Left colon (tissue), 2 donors: ENCODE measurements around the gene MAP3K2. TPM values are rescaled to one million over a fixed set of nuclear protein-coding genes. Genes with fewer than 3 reads are reported as not detected.

Source experiments
- ATAC-seq: fragments of 200-7000 bp; cut with Tn5 transposase; one replicate; pipeline ENCODE4 v1.9.1; 2020; ENCODE audit warnings: mild to moderate bottlenecking, moderate library complexity
- DNase-seq, 2 donors: peaks; one replicate each; pipeline ENCODE4 v3.0.0-alpha.2; 2020
- intact Hi-C, 2 donors: fragments of 100-400 bp; cut with DNase I in 1 of 2; cut with micrococcal nuclease in 1 of 2; formaldehyde crosslinking; loops; one replicate each; pipeline versions ENCODE4 v1.11.2 to v1.14.0; 2022; cut with DNase I, micrococcal nuclease
- long read RNA-seq: library from polyadenylated mRNA; unstranded; transcript quantifications from one replicate; pipeline ENCODE4 v2.0.0, GENCODE V29; 2021
- total RNA-seq, 2 donors: library from RNA; stranded (reverse); fragmentation: NEBNext Ultra II Directional; extraction: Animal tissue kit (Norgen Biotek cat#: 25700); gene quantifications; one replicate each; pipeline ENCODE4 v1.2.1, GENCODE V29; 2021
- donor health status: DM: no; HTN: no; CAD: no.
- donor health status: DM: yes; HTN: yes; CAD: no.

The MAP3K2 gene
- 10 to 100 TPM; 73.1 to 81.7 TPM for total RNA-seq
- long read RNA-seq, partial matches to known transcripts = 2 of 71 reads
- long read RNA-seq, other reads (novel, unspliced or antisense) = 69 of 71 reads

GRCh38 chr2:127387655-127388422, at the start of gene MAP3K2:
Gene MAP3K2 (minus strand): TSS chr2:127387975. CDS start chr2:127343129, 44,846 bp downstream.
- peak; percentile 92 to 95 for DNase-seq
- peak; percentile 84 for ATAC-seq
- intact Hi-C loops = no loop called here

- DNase-seq (no peak), ATAC-seq (no peak)
- intact Hi-C loops = no loop called here
Observed at GRCh38 chr2:127437056-127437455, 49.3 kb upstream of the MAP3K2 start.

- ATAC-seq = no peak
- no peak for DNase-seq
- intact Hi-C loops = no loop called here
Observed at GRCh38 chr2:127434515-127434914, 46.7 kb upstream of the MAP3K2 start.

GRCh38 chr2:127431408-127432023, 43.7 kb upstream of the MAP3K2 start:
- intact Hi-C loops = no loop called here
- ATAC-seq (no peak), DNase-seq (no peak)

- no peak for DNase-seq
- intact Hi-C loops = no loop called here
- ATAC-seq = no peak
Observed at GRCh38 chr2:127429844-127430425, 42.2 kb upstream of the MAP3K2 start.

- ATAC-seq = no peak
- DNase-seq = no peak
- intact Hi-C loops = no loop called here
Observed at GRCh38 chr2:127429291-127429690, 41.5 kb upstream of the MAP3K2 start.

- intact Hi-C loops = no loop called here
- no peak for DNase-seq
- ATAC-seq = no peak
Observed at GRCh38 chr2:127428815-127429109, 41.0 kb upstream of the MAP3K2 start.

GRCh38 chr2:127428057-127428814, 40.5 kb upstream of the MAP3K2 start:
- DNase-seq = no peak
- intact Hi-C loops = no loop called here
- no peak for ATAC-seq

- ATAC-seq (no peak), DNase-seq (no peak)
- intact Hi-C loops = no loop called here
Observed at GRCh38 chr2:127427376-127428056, 39.7 kb upstream of the MAP3K2 start.

- intact Hi-C loops = no loop called here
- ATAC-seq (no peak), DNase-seq (no peak)
Observed at GRCh38 chr2:127426501-127427354, 39.0 kb upstream of the MAP3K2 start.

GRCh38 chr2:127425540-127426490, 38.0 kb upstream of the MAP3K2 start:
- DNase-seq (no peak), ATAC-seq (no peak)
- intact Hi-C loops = no loop called here

GRCh38 chr2:127424598-127425520, 37.1 kb upstream of the MAP3K2 start:
- intact Hi-C loops = no loop called here
- no peak for ATAC-seq
- DNase-seq = no peak

GRCh38 chr2:127423880-127424279, 36.1 kb upstream of the MAP3K2 start:
- intact Hi-C loops = no loop called here
- no peak for ATAC-seq
- no peak for DNase-seq

- DNase-seq (peak; percentile 65 to 68), ATAC-seq (peak; percentile 88)
- intact Hi-C loops = no loop called here
Observed at GRCh38 chr2:127423478-127423843, 35.7 kb upstream of the MAP3K2 start.

- intact Hi-C loops = no loop called here
- peak in 1 of 2 donors; percentile 59 for DNase-seq
- peak; percentile 76 for ATAC-seq
Observed at GRCh38 chr2:127422559-127423477, 35.0 kb upstream of the MAP3K2 start.
